WTC11 (cell line): ENCODE measurements around the gene SNIP1. TPM values are rescaled to one million over a fixed set of nuclear protein-coding genes. Genes with fewer than 3 reads are reported as not detected.
"Not testable (repeated sequence)": the region's sequence is repeated elsewhere in the genome, so short reads cannot be mapped to it uniquely, and the experiment has no call there.

ENCODE experiments used
- ATAC-seq: fragments of 200-7000 bp; cut with Tn5 transposase; 2 replicates; pipeline ENCODE4 v1.10.0; 2021; ENCODE audit warnings: mild to moderate bottlenecking, moderate library complexity
- CTCF ChIA-PET: fragments of 300-600 bp; sonication (Branson Sonifier 250); formaldehyde crosslinking; loops from one replicate; lab custom pipeline; 2021; ENCODE audit warnings: antibody characterized with exemption; lab: Charles Lee
- POLR2A ChIA-PET: fragments of 350-600 bp; sonication (Branson Sonifier 250); formaldehyde crosslinking; loops from one replicate; lab custom pipeline; 2021; ENCODE audit warnings: antibody characterized with exemption; lab: Charles Lee
- DNase-seq: peaks from one replicate; pipeline ENCODE4 v3.0.0; 2021; ENCODE audit warnings: low spot score
- H3K27ac Mint-ChIP-seq: 2 replicates; pipeline ENCODE4 v1.8.0; 2021; ENCODE audit warnings: mixed read lengths
- H3K27me3 Mint-ChIP-seq: 2 replicates; pipeline ENCODE4 v1.8.0; 2021; ENCODE audit warnings: low read depth, mild to moderate bottlenecking, moderate library complexity, mixed read lengths
- H3K36me3 Mint-ChIP-seq: 2 replicates; pipeline ENCODE4 v1.8.0; 2021; ENCODE audit warnings: mixed read lengths
- H3K4me1 Mint-ChIP-seq: 2 replicates; pipeline ENCODE4 v1.8.0; 2022; ENCODE audit warnings: mixed read lengths
- H3K4me3 Mint-ChIP-seq: 2 replicates; pipeline ENCODE4 v1.8.0; 2021; ENCODE audit warnings: mild to moderate bottlenecking, moderate library complexity, mixed read lengths
- H3K9me3 Mint-ChIP-seq: 2 replicates; pipeline ENCODE4 v1.8.0; 2021; ENCODE audit warnings: mixed read lengths
- ELF4 ChIP-seq: sonication (generic); formaldehyde crosslinking; IDR thresholded peaks from 2 replicates; pipeline ENCODE4 v1.8.1; 2022; ENCODE audit warnings: low read depth, mild to moderate bottlenecking, moderate library complexity, missing genetic modification reagents
- ETV6 ChIP-seq: sonication (generic); formaldehyde crosslinking; IDR thresholded peaks from 2 replicates; pipeline ENCODE4 v1.8.1; 2022; ENCODE audit warnings: mild to moderate bottlenecking, missing genetic modification reagents
- FOXK1 ChIP-seq: sonication (generic); formaldehyde crosslinking; IDR thresholded peaks from 2 replicates; pipeline ENCODE4 v1.8.0; 2022; ENCODE audit warnings: mild to moderate bottlenecking, moderate library complexity, missing genetic modification reagents
- GABPB1 ChIP-seq: sonication (generic); formaldehyde crosslinking; IDR thresholded peaks from 2 replicates; pipeline ENCODE4 v1.8.1; 2023; ENCODE audit warnings: mild to moderate bottlenecking, missing genetic modification reagents
- GRHL2 ChIP-seq: fragments of 250-450 bp; sonication (Bioruptor Pico); IDR thresholded peaks from 2 replicates; pipeline ENCODE4 v1.8.0; 2022; ENCODE audit warnings: mild to moderate bottlenecking, moderate library complexity; ENCODE audit not compliant: insufficient replicate concordance, severe bottlenecking
- GTF2I ChIP-seq: fragments of 250-450 bp; sonication (Bioruptor Pico); conservative IDR thresholded peaks from 2 replicates; pipeline ENCODE4 v1.4.0; 2021; ENCODE audit warnings: mild to moderate bottlenecking
- JUN ChIP-seq: sonication (generic); formaldehyde crosslinking; IDR thresholded peaks from 2 replicates; pipeline ENCODE4 v1.8.0; 2023; ENCODE audit warnings: mild to moderate bottlenecking, missing genetic modification reagents
- TCF7 ChIP-seq: sonication (generic); formaldehyde crosslinking; IDR thresholded peaks from 2 replicates; pipeline ENCODE4 v1.8.0; 2022; ENCODE audit warnings: mild to moderate bottlenecking, low read depth, missing genetic modification reagents, moderate library complexity
- TP53 ChIP-seq: sonication (generic); formaldehyde crosslinking; IDR thresholded peaks from 2 replicates; pipeline ENCODE4 v1.8.1; 2023; ENCODE audit warnings: mild to moderate bottlenecking, missing genetic modification reagents
- total RNA-seq: library from RNA; stranded (reverse); gene quantifications from 3 replicates; pipeline ENCODE4 v1.2.3, GENCODE V29; 2021
- TF ChIP-seq, protein P1 (sequence below): fragments of 250-450 bp; sonication (Bioruptor Pico); IDR thresholded peaks from 2 replicates; pipeline ENCODE4 v1.9.0; 2021; ENCODE audit warnings: mild to moderate bottlenecking
- TF ChIP-seq, protein P2 (sequence below): sonication (generic); formaldehyde crosslinking; IDR thresholded peaks from 2 replicates; pipeline ENCODE4 v1.8.0; 2023; ENCODE audit warnings: mild to moderate bottlenecking, missing genetic modification reagents
- TF ChIP-seq, protein P3 (sequence below): sonication (generic); formaldehyde crosslinking; conservative IDR thresholded peaks from 2 replicates; pipeline ENCODE4 v1.8.1; 2022; ENCODE audit warnings: mild to moderate bottlenecking, missing genetic modification reagents
- TF ChIP-seq, protein P4 (sequence below): fragments of 200-600 bp; IDR thresholded peaks from 2 replicates; pipeline ENCODE4 v1.8.0; 2022; ENCODE audit warnings: antibody characterized with exemption
- TF ChIP-seq, protein P5 (sequence below): fragments of 250-450 bp; sonication (Bioruptor Pico); IDR thresholded peaks from 2 replicates; pipeline ENCODE4 v1.9.0; 2021; ENCODE audit warnings: mild to moderate bottlenecking

The SNIP1 gene
- total RNA-seq, 1 experiment from 2014 or later: 18.3 TPM

DNA sequence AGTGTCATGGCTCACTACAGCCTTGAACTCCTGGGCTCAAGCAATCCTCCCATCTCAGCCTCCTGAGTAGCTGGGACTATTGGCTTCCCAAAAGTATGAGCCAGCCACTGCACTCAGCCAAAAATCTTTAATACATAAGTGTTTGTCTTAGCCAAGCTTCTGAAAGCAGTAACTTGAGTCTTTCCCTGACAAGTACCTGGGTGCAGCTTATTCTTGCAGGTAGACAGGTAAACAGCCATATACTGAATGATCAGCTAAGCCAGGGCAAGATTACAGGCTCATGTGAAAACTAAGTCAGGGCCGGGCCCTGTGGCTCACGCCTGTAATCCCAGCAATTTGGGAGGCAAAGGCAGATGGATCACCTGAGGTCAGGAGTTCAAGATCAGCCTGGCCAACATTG, 47.4 kb downstream of the SNIP1 start:
- no peaks in the 10 kb centered on the region for H3K27me3 Mint-ChIP-seq
- H3K4me1 Mint-ChIP-seq: no peaks in the 10 kb centered on the region
- H3K4me3 Mint-ChIP-seq: no peak overlapping the region
- DNase-seq (no peak), ATAC-seq (no peak)
- no peak for TF ChIP-seq GRHL2 (CRISPR knock-in tag)
- POLR2A ChIA-PET: no interaction called here
- CTCF ChIA-PET: interaction anchor here (0.7 to 2.3 kb wide), 3 partner anchors 8 to 127 kb away, joined by 3 to 8 read pairs (median 5); partner anchors contain the start of gene MEAF6
- no peaks in the 10 kb centered on the region for H3K9me3 Mint-ChIP-seq
- peaks cover 35% of the 10 kb centered on the region for H3K36me3 Mint-ChIP-seq
- H3K27ac Mint-ChIP-seq: no peak overlapping the region

DNA sequence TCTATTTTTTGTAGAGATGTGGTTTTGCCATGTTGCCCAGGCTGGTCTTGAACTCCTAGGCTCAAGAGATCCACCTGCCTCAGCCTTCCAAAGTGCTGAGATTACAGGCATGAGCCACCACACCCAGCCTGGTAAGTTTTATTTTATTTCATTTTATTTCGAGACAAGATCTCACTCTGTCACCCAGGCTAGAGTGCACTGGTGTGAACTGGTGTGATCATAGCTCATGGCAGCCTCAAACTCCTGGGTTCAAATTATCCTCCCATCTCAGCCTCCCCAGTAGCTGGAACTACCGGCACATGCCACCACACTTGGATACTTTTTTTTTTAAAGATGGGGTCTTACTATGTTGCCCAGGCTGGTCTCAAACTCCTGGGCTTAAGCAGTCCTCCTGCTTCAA, 51.3 kb downstream of the SNIP1 start:
- H3K27ac Mint-ChIP-seq, ATAC-seq, H3K4me1 Mint-ChIP-seq, DNase-seq, H3K27me3 Mint-ChIP-seq, H3K4me3 Mint-ChIP-seq, POLR2A ChIA-PET, H3K9me3 Mint-ChIP-seq: not testable (repeated sequence)
- peaks cover 40% of the 10 kb centered on the region for H3K36me3 Mint-ChIP-seq
- CTCF ChIA-PET: interaction anchor here (0.7 to 3.1 kb wide), 2 partner anchors 11 to 26 kb away, joined by 4 to 11 read pairs; partner anchors contain the start of gene MEAF6

DNA sequence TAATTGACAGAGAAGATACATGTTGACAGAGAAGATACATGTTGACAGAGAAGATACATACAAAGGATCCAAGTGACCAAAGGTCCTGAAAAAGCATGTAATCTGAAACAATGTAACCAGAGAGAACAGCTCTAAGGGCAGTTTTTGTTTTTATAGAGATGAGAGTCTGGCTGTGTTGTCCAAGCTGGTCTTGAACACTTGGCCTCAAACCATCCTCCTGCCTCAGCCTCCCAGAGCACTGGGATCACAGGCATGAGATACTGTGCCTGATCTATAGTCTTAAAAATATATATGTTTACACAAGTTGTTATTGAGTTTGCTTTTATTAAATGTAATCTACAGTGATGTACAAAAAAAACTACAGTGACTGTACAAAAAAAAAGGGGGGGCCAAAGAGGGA, 52.0 kb downstream of the SNIP1 start:
- Mint-ChIP-seq H3K4me3 (no peak overlapping the region), H3K27ac (no peak overlapping the region), H3K9me3 (no peaks in the 10 kb centered on the region), H3K4me1 (no peaks in the 10 kb centered on the region), H3K27me3 (no peaks in the 10 kb centered on the region), H3K36me3 (peaks cover 33% of the 10 kb centered on the region)
- ATAC-seq (no peak), DNase-seq (no peak)
- TF ChIP-seq ETV6 (CRISPR knock-in tag) (no peak), TCF7 (CRISPR knock-in tag) (no peak), GTF2I (CRISPR knock-in tag) (no peak), ELF4 (no peak), GABPB1 (CRISPR knock-in tag) (no peak), TP53 (CRISPR knock-in tag) (no peak), JUN (no peak), FOXK1 (CRISPR knock-in tag) (no peak)
- TF ChIP-seq, protein P1, sequence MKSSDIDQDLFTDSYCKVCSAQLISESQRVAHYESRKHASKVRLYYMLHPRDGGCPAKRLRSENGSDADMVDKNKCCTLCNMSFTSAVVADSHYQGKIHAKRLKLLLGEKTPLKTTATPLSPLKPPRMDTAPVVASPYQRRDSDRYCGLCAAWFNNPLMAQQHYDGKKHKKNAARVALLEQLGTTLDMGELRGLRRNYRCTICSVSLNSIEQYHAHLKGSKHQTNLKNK: no peak
- TF ChIP-seq, protein P2, sequence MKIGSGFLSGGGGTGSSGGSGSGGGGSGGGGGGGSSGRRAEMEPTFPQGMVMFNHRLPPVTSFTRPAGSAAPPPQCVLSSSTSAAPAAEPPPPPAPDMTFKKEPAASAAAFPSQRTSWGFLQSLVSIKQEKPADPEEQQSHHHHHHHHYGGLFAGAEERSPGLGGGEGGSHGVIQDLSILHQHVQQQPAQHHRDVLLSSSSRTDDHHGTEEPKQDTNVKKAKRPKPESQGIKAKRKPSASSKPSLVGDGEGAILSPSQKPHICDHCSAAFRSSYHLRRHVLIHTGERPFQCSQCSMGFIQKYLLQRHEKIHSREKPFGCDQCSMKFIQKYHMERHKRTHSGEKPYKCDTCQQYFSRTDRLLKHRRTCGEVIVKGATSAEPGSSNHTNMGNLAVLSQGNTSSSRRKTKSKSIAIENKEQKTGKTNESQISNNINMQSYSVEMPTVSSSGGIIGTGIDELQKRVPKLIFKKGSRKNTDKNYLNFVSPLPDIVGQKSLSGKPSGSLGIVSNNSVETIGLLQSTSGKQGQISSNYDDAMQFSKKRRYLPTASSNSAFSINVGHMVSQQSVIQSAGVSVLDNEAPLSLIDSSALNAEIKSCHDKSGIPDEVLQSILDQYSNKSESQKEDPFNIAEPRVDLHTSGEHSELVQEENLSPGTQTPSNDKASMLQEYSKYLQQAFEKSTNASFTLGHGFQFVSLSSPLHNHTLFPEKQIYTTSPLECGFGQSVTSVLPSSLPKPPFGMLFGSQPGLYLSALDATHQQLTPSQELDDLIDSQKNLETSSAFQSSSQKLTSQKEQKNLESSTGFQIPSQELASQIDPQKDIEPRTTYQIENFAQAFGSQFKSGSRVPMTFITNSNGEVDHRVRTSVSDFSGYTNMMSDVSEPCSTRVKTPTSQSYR (CRISPR knock-in tag): no peak
- TF ChIP-seq, protein P3, sequence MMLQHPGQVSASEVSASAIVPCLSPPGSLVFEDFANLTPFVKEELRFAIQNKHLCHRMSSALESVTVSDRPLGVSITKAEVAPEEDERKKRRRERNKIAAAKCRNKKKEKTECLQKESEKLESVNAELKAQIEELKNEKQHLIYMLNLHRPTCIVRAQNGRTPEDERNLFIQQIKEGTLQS (CRISPR knock-in tag): no peak
- TF ChIP-seq, protein P4, sequence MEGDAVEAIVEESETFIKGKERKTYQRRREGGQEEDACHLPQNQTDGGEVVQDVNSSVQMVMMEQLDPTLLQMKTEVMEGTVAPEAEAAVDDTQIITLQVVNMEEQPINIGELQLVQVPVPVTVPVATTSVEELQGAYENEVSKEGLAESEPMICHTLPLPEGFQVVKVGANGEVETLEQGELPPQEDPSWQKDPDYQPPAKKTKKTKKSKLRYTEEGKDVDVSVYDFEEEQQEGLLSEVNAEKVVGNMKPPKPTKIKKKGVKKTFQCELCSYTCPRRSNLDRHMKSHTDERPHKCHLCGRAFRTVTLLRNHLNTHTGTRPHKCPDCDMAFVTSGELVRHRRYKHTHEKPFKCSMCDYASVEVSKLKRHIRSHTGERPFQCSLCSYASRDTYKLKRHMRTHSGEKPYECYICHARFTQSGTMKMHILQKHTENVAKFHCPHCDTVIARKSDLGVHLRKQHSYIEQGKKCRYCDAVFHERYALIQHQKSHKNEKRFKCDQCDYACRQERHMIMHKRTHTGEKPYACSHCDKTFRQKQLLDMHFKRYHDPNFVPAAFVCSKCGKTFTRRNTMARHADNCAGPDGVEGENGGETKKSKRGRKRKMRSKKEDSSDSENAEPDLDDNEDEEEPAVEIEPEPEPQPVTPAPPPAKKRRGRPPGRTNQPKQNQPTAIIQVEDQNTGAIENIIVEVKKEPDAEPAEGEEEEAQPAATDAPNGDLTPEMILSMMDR: no peak
- TF ChIP-seq, protein P5, sequence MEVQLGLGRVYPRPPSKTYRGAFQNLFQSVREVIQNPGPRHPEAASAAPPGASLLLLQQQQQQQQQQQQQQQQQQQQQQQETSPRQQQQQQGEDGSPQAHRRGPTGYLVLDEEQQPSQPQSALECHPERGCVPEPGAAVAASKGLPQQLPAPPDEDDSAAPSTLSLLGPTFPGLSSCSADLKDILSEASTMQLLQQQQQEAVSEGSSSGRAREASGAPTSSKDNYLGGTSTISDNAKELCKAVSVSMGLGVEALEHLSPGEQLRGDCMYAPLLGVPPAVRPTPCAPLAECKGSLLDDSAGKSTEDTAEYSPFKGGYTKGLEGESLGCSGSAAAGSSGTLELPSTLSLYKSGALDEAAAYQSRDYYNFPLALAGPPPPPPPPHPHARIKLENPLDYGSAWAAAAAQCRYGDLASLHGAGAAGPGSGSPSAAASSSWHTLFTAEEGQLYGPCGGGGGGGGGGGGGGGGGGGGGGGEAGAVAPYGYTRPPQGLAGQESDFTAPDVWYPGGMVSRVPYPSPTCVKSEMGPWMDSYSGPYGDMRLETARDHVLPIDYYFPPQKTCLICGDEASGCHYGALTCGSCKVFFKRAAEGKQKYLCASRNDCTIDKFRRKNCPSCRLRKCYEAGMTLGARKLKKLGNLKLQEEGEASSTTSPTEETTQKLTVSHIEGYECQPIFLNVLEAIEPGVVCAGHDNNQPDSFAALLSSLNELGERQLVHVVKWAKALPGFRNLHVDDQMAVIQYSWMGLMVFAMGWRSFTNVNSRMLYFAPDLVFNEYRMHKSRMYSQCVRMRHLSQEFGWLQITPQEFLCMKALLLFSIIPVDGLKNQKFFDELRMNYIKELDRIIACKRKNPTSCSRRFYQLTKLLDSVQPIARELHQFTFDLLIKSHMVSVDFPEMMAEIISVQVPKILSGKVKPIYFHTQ (CRISPR knock-in tag): no peak
- POLR2A ChIA-PET: interaction anchor here (0.6 kb wide), 1 partner anchor 795 kb away, joined by 4 read pairs; no protein-coding TSS in a partner anchor
- CTCF ChIA-PET: interaction anchor here (3.1 kb wide), 1 partner anchor 12 kb away, joined by 11 read pairs; the partner anchor contains the start of gene MEAF6
